SU-DHL-6 (cell line): ENCODE measurements around the gene FOCAD.

Experiments used
- CTCF ChIP-seq: fragments of 200-600 bp; sonication (generic); IDR thresholded peaks from one replicate; pipeline ENCODE4 v1.5.1; 2017; ENCODE audit warnings: antibody characterized with exemption, mild to moderate bottlenecking, low read length, moderate library complexity; ENCODE audit not compliant: insufficient read depth, poor library complexity, severe bottlenecking
- EZH2phosphoT487 ChIP-seq: fragments of 200-600 bp; sonication (generic), shearing (Covaris generic); conservative IDR thresholded peaks from 2 replicates; pipeline ENCODE4 v1.6.1; 2018; ENCODE audit warnings: mild to moderate bottlenecking, antibody characterized with exemption, low read length, moderate library complexity, mixed read lengths

GRCh38 chr9:20782289-20782688, 98.2 kb downstream of the FOCAD start:
- TF ChIP-seq CTCF (no peak), EZH2phosphoT487 (no peak)
